GM10847 (cell line): ENCODE results near the gene MEGF11.

Source experiments
- POLR2A ChIP-seq: IDR thresholded peaks from 2 replicates; pipeline ENCODE4 v1.6.1; 2011; ENCODE audit not compliant: insufficient read length; ENCODE audit errors: extremely low read depth

The MEGF11 gene

DNA sequence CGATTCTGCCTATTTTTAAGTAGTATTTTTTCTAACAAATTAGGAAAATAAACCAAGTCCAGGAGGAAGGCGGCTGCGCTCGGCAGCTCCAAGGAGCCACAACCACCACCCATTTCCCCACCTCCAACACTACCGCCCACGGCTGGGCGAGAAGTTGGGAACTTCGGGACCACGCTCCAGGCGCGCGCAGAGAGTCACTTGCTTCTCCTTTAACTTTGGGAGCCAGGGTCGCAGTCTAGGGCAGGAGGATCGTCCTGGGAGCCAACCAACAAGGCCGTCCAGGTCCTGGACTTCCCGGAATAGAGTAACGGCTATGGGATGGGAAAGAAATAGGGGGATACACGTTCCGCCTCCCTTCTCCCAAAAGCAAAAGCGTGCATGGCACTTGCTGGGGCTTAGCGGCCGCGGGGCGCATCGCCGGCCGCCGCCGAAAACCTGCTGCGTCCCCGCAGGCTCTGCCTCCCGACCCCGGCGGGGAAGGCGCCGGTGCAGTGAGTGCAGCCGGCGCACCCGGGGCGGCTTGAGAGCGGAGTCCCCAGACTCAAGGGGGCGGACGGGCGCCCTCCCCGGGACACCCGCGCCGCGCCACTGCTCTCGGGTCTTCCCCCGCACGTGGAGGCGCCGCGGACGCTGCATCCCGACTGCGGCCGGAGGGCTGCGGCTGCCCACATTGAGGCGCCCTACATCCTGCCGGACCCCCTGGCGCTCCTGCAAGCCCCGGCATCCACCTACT, 699 bp downstream of the MEGF11 start:
- TF ChIP-seq POLR2A, result no peak

DNA sequence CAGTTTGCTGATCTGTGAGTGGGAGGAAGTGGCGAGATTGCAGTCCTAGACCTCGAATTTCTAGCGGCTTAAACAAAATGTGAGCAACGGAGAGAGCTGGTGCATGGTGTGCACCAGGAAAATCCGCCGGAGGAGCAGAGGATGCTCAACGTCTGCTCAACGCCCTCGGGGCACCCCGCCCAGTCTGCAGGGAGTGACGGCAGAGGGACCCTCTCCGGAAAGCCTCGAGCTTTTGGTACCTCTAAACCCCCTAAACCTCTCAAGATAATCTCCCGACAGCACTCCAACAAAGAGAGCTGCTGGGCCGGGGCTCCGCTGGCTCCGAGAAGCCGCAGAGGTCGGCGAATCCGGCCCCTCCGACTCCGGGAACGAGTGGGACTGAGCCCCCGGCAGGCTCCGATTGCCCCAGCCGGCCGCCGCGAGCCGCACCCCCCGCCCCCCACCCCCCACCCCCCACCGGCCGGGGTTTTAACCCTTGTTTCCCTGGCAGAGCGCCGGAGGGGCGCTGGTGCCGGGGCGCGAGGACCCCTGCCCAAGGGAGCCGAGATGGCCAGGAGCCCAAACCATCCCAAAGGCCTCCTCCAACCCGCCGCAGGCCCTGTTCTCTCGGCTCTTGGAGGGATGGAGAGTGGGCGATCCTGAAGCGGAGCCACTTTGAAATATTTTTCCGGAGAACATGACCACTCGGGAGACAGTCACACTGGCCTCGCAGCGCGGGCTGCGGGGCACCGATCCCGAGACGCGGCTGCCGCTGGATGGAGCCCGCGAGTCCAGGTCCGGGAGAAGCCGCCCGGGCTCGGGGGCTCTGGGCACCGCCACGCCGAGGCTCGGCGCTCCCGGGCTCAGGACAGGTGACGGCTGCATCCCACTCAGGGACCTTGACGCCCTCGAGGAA, 1.5 kb downstream of the MEGF11 start:
- no peak for TF ChIP-seq POLR2A

DNA sequence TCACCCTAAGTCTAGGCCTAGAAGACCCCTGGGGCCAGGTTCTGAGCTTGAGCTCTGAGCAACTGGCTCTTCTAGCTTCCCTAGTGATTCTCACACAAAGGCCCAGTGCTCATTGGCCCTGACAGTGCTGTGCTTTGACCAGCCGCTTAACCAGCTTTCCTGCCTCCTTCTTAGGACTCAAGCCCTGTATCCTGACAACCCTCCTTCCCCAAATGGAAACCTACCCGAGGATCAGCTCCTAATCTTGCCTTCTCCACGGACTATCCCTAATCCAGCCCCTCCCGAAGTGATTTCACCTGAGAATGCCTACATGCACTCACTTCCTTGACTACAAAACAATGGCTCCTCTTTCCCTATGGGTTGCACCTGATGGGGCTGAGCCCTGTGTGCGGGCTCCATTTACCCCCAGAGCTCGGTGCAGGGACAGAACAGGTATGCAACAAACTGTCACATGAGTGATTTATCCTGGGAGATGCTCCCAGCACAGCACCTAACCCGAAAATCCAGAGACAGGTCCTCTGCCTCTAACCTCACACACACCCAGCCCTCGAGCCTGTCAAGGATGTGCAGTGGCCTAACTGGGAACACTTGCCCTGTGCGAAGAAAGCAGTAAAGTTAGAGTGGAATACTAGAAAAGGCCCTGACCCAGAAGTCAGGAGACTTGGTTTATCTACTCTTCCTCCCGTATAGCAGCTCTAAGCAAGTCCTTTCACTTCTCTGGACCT, 2.3 kb downstream of the MEGF11 start:
- TF ChIP-seq POLR2A, result no peak

DNA sequence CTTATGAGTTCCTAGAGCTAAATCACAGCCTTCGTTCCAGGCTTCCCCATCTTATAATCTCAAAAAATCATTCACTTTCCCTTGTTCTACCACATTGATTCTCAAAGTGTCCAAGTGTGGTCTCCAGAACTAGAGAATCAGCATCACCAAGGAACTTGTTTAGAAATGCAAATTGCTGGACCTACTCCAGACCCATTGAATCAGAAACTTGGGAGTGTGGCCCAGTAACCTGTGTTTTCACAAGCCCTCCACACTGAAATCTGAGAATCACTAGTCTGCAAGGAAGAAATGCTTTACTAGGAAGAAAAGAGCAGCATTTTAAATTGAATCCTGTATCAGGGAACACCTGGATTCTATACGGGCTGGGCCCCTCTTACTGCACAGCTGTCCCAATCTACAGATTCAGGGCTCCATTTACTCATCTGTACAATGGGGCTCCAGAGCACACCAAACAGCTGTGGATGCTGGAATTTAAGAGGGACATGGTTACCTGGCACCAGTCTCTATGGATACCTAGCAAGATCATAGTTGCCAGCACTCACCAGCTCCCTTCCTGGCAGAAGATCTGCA, 3.9 kb downstream of the MEGF11 start:
- no peak for TF ChIP-seq POLR2A

DNA sequence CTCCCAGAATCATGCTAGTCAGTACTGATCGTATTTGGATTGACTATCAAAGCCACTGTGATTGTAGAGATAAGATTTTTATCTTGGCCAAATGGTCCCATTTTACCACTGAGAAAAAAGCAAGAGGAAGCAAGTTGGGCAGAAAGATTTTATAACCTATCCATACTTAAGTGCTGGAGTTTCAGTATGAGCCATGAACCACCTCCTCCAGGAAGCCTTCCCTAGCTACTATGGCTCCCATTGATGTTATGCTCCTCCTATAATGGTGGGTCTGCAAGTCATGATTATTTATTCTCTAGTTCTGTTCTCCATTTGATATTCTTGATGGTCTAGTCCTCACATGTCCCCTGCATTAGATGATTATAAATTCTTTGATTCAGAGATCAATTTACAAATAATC, 6.6 kb downstream of the MEGF11 start:
- no peak for TF ChIP-seq POLR2A

DNA sequence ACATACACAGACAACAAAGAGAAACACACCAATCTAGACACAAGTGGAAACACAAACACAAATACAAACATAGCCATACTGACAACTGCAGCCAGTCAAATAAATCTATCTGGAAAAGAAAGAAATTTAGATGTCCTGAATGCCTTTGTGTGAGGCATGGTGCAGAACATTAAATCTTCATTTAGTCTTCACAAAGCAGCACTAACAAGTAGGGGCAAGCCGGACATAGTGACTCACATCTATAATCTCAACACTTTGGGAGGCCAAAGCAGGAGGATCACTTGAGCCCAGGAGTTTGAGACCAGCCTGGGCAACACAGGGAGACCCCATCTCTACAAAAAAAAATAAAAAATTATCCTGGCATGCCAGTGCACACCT, 11.7 kb downstream of the MEGF11 start:
- TF ChIP-seq POLR2A, result no peak

DNA sequence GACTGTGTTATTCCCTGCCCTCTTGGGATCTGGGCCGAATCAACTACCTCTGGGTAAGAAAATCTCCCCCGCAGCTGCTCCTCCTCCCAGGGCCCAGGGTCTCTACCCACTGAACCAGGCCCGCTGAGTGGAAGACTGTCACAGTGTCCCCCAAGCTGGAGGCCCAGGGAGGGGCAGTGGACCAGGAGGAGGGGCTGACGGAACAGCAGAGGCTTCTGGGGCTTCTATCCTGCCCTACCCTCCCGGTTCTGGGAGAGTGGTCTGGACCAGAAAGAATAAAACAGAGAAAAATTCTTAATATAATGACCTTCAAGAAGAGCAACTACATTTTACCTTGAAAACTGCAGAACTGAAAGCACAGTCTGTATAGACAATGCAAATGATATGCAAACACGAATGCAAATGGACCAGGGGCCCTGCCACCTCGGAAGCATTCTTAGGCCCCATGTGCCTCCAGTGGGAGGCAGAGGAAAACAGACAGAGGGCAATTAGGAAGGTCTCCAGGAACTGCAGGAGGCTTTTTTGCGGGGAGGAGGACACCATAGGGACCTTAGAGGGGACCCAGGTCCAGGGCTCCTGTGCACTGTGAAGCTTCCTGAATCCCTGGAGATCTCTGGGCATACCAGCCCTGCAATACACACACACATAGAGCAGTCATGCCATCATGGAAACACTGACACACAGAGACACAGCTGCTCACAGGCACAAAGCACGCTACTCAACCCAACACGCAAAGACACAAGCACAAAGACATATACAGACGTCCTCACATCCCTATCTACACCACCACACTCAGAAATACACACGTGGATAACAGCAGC, 12.3 kb downstream of the MEGF11 start:
- TF ChIP-seq POLR2A, result no peak

DNA sequence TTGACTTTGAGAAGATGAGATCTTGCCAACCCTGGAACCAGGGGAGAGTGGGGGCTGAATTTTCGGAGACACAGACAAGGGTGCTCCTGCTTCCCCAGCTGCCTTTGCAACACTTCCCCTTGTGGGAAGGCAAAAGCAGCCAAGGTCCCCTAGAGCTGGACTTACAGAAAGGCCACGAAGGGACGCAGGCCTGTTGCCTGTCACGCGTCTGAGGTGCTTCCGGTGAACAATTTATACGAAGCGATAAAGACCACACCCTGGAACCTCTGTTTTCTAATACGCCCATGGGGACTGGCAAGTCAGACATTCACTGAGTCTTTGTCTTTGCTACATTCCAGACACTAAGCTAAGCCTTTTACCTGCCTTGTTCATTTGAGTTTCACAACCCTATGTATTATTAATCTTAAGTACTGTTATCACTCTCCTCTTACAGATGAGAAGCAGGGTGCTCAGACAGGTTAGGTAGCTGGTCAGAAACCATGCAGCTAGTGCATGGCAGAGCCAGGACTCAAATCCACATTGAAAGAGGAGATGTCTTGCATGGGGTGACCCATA, 13.2 kb downstream of the MEGF11 start:
- no peak for TF ChIP-seq POLR2A

DNA sequence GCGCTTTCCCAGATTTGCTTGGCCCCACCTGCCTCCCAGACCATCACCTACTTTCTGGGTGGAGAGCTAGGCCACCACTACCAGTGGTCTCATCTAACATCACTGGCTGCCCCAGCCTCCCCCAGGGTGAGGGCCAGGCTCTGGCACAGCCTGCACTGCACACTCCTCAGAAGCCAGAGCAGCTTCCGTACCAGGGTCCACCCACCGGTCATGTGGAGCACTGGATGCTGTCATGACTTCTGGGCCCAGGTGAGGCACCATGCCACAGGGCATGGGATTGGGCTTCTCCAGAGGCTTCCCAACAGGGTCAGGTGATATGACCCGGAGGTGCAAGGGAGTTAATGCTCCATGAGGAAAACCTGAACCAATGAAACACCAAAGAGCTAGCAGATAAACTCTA, 14.0 kb downstream of the MEGF11 start:
- no peak for TF ChIP-seq POLR2A

DNA sequence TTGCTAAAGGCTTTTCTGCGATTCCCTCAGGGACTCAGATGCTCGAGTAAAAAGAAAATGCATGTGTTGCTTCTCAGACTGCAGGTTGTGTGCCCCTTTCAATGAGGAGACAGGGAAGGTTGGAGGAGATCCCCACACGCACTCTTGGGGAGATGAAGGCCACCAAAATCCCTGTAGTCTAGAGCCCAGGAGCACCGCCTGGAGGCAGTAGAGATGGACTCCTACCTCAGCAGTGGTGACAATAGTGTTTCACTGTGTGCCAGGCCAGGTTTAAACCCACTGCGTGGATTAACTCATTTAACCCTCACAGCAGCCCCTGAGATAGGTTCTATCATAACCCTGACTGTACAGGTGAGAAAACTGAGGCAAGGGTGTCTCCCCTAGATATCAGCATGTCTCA, 15.2 kb downstream of the MEGF11 start:
- no peak for TF ChIP-seq POLR2A

DNA sequence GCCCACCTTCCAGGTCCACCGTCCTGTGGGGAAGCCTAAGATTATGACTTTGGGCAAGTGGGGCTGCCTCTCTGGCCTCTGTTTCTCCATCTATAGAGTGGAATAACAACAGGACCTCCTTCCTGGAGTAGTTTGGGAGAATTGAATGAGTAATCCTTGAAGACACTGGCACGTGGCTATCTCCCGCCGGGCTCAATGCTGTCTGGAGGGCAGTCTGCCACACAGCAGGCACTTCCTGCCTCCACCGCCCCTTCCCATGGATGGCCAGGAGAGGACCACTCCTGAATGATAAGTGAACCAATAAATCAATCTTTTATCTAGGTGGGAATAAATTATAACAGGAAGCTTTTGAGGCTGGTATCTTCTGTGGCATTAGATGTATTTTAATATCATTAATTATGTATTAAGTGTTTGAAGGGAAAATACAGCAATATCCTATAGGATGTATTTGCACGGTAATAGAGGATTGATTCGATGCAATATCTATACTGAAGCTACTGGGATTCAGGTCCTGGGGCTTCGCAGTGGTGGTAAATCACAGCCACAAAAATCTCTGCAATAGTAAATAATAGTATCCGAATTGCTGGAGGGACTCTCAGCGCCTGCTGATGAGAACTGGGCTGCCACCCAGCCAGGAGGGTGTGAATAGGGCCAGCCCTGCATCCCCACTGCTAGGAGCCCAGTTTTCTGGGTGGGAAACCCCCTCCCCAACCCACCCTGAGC, 15.9 kb downstream of the MEGF11 start:
- TF ChIP-seq POLR2A, result no peak

DNA sequence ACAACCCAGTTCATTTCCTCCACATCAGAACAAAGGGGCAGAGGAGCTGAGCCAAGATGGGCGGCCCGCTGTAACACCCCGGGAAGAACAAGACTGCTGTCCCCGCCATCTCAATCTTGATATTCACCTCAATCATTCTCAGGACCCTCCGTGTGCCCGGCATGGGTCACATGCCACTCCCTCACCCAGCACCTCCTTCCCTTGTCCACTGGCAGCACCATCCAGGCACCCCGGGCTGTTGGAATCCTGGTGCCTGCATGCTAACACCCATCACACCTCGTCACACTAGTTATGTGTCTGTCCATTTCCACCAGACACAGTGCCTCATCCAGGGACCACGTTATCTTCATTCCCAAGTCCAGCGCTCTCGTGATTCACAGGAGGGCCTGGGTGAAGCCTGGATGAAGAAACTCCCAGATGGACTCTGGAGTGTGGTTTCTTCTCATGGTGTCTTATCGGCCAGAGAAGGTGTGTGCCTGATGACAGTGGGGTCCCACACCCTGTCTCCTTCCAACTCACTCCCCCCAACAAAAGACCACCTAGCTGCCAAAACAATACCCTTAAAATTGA, 16.7 kb downstream of the MEGF11 start:
- TF ChIP-seq POLR2A, result no peak

DNA sequence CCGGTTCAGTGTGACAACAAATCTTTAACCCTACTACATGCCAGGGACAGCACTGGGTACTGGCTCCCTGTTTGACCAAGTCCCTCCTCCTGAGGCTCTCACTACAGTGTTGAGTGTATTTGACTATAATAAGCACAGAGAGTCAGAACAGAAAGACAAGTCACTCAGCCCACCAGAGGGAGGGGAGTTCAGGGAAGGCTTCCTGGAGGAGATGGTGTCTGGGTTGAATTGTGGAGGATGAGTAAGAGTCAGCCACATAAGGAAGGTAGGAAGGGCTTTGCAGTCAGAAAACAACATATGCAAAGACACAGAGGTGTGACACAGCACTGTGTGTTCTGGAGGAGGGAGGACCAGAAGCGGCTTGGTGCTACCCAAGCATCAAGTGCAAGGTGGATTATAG, 17.7 kb downstream of the MEGF11 start:
- no peak for TF ChIP-seq POLR2A
